Measurements from ENCODE around the gene SMU1.
"Not testable (repeated sequence)": the region's sequence is repeated elsewhere in the genome, so short reads cannot be mapped to it uniquely, and the experiment has no call there.

Gene SMU1

GRCh38 chr9:33105504-33105903, 29.0 kb upstream of the SMU1 start:
- no peak for DNase-seq

- no peak for DNase-seq
These were observed 27.9 kb upstream of the SMU1 start for GRCh38 chr9:33104401-33104800.

DNA sequence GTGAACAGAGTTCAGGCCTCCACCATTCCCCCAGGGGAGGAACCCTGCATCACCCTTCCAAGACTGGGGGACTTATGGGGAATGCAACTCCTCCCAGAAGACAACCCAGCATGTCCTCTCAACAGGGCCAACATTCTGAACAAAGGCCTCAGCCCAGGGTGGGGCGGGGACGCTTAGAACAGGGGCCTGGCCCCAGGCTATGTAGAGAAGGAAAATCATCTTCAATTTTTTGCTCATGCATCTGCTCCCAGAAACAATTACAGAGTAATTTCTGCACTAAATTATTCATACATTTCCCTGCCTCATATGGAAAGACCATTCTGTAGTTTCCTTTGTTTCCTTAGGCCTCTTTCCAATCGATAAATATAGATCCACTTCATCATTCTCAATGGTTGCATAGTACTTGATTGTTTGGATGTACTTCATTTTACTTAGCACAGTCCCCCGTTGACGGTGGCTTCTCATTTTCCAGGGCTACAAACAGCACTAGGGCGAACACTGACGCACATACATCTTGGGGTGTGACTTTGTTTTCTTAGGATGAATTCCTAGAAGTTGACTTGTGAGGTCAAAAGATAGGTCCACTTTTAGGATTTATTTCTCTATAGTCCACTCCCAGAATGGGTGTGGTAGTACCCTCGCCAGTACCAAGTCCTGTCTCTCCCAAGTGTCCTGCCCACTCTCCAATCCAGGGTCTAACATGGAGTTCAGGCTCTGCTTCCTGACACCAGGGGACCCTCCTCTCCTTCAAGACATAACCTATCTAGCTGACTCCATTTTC, 27.2 kb upstream of the SMU1 start:
- DNase-seq: no peak

DNA sequence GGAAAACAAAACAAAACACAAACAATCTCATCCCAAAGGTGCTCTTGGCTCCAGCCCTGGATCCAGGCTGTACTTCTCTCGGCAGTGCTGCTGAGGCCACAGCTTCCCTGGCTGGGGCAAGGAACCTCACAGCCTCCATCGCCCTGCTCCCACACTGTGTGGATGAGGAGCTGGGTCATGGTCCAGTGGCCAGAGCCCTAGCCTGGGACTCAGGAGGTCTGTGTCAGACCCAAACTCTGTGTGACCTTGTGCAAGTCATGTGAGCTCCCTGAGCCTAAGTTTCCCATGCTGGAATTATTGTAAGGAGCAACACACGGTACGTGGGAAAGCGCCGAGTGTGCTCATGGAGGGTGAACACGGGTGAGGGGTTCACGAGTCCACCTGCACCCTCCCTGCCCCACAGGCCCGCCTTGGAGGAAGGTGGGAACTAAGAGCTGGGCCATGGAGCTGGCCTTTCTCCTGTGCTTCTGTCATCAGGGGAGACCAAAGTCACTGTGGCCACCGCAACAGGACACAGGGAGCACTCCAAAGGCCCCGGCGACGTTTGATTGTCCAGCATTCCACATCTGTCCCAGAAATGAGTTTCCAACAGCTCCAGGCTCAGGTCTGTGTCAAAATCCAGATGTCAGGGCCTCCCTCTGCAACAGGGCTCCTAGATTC, 26.2 kb upstream of the SMU1 start:
- DNase-seq: no peak

DNA sequence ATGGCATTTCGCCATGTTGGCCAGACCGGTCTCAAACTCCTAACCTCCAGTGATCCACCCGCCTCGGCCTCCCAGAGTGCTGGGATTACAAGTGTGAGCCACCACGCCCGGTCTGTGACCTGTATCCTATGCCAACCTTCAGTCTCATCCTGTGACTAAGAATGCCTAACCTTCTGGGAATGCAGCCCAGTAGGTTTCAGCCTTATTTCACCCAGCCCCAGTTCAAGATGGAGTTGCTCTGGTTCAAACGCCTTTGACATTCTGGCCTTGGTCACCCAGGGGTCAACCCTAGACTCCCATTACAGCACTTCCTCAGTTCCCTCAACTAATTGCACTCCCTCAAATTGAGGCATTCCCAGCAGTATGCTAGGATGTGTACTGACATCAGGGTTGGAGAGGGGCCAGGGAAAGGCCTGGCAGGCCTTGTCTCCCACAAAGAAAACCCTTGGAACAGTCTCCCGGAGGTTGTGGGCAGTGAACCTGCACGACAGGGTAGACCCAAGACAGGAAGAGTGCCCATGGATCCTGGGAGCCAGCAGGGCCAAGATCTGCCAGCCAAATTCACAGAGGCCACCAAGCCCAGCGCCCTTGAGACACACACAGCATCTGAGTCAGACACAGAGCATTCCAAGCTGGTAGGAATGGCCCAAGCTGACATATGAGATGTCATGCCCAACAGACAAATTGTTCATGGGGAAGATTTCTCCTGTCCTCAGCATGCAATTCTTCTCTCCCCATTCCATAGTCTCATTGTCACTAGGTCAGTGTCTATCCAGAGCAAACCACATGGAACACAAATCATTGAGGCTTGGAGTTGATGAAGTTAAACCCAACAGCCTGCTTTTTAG, 24.9 kb upstream of the SMU1 start:
- DNase-seq: no peak

DNA sequence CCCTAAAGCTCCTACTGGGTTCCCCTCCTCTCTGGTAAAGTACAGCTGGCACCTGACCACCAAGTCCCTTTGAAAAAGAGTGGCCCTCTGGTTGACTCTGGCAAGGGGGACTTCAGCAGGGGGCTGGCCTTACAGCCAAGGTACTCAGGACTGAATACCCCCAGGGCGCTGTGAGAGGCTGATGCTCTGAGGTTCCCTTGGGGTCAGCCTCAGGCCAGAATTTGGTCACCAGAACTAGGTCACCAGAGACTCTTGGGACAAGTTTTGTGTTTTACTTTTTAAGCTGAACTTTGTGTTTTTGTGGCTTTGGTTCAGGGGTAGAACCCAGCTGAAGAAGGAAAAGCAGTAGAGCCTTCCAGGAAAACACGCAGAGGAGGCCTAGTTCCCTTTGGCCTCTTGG, 23.3 kb upstream of the SMU1 start:
- no peak for DNase-seq

DNA sequence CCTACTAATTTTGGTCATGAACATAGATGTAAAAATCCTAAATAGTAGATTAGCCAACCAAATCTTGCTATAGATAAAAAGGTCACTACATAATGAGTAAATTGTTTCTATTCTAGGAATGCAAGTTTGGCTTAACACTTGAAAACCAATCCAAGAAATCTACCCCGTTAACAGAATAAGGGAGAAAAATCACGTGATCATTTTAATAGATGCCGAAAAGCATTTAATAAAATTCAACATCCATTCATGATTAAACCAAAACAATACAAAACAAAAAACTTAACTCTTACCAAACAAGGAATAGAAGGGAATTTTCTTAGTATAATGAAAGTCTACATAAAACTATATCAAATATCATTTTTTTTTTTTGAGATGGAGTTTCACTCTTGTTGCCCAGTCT, 20.7 kb upstream of the SMU1 start:
- no peak for DNase-seq

DNA sequence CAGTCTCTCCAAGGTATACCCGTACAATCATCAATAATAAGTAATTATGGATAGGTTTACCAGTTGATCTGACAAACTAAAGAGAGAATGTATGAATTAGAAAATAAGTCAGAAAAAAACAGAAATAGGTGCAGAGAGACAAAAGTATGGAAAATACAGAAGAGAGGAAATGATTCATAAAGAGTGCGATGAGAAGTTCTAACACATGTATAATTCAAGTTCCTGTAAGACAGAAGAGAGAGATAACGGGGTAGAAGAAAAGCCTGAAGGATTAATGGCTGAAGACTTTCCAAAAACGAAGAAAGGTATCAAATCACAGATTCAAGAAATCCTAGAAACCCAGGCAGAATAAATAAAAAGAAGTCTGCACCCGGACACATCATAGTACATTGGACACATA, 16.2 kb upstream of the SMU1 start:
- DNase-seq: no peak

GRCh38 chr9:33085672-33086071, 9.2 kb upstream of the SMU1 start:
- DNase-seq: not testable (repeated sequence)

DNA sequence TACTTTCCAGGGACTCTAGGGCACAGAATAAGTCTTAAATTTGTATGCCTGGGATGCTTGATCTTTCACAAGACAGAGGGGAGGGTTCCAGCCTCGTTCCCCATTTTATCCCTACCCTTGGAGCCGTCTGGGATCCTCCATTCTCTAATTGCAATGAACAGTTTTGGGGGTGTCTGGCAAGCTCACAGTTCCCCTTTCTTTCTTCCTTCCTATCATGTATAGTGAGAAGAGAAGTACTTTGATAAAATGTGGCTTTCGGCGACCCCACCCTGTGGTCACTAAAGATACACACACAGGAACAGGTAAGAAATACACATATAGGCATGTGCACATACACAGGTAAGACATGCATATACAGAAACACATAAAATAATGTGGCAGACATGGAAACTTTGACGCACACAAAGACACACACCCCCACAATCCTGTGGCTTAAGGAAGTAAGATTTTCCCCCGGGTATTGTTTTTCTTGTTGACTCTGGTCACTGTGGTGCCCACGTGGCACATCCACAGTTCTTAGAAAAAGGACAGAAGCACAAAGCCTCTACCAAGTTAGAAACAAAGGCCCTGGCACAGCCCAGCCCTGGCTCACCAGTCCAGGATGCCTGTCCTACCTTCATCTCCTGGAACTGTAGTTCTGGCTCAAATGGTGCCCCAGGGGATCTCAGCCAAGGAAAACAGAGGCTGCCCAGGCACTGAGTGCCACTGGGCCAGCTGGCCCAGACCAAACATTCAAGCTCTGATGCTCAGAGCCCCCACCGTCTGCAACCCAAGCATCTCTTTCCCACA, 6.3 kb upstream of the SMU1 start:
- no peak for DNase-seq

GRCh38 chr9:33082128-33082527, 5.7 kb upstream of the SMU1 start:
- DNase-seq: no peak

DNA sequence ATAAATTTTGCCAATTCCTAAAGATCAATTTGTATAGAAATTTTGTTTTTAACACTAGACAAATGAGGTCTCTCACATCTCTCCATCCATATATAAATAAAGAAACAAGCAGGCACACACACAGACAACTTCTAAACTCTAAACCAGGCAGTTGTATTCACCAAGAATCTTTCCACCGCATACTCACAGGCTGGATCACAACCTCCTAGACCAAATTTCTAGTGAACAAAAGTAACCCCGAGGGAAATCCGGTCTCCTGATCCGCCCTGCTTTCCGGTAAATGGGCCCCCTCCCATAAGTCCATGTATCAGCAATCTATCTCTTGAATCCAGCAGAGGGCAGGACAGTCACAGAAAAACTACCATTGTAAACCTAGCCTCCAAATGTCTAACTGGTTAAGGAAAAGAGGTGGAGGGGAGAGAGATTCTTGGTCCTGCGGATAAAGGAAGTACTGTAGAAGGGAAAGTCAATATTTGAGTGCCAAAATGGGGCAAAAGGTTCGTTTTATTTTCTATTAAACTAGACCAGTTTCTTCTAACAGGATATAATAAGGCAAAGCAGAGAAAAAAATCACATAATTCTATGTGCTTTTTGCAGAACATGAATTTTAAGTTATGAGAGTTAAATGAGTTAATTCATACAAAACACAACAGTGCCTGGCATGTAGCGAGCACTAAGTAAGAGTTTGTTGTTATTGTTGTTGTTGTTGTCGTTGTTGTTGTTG, 4.8 kb upstream of the SMU1 start:
- DNase-seq: peak; percentile 85

DNA sequence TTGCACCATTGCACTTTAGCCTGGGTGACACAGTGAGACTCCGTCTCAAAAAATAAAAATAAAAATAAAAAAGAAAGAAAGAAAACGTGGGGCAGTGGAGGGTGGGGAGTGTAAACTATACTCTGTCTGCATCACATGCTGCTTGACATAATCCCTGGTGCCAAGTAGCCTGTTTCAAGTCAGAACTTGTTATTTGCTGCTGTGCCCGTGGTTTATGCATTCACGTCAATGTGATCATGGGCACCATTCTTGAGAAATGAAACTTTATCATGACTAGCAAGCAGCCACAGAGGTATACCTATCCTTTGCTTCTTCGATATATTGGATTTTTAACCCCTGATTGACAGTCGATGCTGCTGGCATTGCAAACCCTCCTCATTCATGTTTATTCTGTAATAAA, 4.1 kb upstream of the SMU1 start:
- no peak for DNase-seq

DNA sequence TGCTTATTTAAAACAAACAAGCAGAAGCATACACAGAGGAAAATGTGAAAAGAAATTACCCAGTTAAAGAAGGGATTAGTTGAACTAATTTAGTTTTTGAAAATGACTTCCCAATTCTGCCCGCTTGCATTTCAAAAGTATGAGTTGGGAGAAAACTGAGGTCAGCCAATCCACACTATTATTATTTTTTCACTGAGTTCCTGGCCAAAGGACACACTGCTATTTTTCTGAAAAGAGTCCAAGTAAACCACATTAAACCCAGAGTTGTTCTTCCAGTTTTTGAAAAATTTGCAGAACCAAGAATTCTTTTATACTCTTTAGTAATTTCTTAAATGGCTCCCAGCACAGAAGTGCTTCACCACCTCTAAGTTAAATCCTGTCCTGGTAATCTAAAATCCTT, 7.5 kb downstream of the SMU1 start:
- DNase-seq: no peak

DNA sequence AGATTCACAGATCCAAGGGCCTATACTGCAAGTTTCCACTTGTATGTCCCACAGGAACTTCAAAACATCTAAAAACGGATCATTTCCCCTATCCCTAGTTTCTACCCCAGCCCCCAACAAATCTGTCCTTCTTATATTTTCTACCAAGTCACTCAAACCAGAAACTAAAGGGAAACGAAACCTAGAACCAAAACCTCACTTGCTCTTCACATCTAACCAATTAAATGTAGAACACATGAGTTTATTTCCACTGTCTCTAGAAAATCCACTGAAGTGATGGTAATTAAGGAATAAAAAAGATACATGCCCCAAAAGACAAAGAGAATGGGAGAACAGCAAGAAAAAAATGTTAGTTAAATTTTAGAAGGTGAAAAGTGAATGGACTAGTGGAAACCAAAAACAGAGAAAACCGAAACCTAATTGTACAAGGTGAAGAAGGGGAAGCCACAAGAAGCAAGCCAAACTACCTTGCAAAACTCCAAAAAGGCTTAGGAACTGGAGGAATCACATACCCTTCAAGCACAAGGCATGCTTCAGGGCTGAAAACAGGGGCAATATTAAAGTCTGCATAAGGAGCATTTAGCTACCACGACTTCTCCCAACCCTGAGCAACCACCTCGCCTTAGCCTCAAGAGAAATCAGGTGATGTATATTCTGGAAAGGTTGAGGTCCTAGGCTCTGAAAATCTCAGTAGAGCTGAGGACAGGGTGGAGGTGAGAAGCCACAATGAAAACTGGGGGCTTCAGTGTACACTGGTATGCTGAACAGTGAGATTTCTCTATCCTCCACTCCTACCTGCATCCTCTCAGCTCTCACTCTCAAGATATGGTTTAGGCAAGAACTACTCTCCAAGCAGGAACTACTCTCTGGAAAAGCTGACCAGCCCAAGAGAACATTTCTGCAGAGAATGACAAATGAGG, 11.1 kb downstream of the SMU1 start:
- no peak for DNase-seq

GRCh38 chr9:33051144-33051543, 25.3 kb downstream of the SMU1 start:
- no peak for DNase-seq

DNA sequence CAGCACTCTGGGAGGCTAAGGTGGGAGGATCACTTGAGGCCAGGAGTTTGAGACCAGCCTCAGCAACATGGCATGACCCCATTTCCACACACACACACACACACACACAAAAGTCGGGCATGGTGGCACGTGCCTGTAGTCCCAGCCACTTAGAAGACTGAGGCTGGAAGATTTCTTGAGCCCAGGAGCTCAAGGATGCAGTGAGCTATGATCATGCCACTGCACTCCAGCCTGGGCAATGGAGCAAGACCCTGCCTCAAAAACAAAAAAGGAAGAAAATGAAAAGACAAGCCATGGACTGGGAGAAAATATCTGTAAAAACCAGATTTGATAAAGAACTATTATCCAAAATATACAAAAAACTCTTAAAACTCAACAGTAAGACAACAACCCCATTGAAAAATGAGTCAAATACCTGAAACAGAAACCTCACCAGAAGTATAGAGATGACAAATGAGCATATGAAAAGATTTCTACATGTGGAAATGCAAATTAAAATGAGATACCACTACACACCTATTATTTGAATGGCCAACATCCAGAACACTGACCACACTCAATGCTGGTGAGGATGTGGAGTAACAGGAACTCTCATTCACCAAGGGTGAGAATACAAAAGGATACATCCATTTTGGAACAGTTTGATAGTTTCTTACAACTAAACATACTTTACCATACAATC, 26.7 kb downstream of the SMU1 start:
- DNase-seq: no peak

DNA sequence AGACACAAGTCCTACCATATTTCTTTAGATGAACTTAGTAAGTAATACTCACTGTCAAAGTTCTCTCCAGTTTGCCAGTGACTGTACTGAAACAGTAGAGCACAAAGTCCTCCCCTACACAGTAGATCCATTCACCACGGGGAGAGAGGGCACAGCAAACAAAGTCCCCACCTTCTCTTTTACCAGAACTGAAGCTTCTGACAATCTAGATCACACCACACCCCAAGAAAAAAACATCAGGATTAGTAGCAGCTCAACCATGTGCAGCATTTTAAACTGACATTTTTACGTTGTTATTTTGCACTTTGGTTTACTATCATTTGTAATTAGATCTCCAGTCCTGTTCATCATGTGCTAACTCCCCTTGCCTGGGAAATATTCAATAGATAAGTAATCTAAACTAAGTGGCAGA, 28.4 kb downstream of the SMU1 start:
- DNase-seq: no peak

DNA sequence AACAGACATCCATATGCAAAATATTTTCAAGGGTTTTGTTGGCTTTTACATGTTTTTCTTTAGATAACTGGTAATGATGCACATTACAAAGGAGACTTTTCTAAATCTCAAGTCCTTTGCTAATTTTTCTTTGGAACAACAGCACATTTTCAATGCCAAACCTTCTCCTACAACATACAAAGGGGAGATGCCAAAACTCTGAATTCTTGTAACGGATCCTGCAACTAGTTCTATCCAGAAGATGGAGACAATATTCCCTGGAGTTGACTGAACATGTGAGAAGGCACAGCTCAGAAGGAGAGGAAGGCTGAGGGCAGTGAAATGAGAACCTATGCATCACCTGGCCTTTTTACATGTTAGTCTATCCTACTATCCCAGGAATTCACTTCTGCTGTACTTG, 30.4 kb downstream of the SMU1 start:
- no peak for DNase-seq

GRCh38 chr9:33044677-33045282, 31.7 kb downstream of the SMU1 start:
- DNase-seq: peak; percentile 26
